ENCODE data around the gene ENTPD5.

The ENTPD5 gene

DNA sequence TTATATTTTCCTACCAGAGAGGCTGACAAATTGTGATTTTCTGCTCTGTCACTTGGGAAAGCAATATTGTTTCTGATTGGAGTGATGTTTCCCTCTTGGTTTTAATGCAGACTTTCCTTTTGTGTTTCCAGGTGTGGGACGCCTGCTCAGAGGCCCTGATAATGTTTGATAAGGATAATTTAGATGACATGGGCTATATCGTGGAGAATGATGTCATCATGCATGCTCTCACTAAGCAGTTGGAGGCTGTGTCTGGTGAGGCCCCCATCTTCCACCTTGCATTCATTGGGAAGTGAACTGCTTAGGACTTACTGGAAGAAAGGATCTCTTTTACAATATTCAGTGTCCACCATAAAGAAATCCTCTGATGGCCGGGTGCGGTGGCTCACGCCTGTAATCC is 63.4 kb downstream of the ENTPD5 start:
- H3K27ac ChIP-seq: no peak overlapping the region
- TF ChIP-seq, protein P1, sequence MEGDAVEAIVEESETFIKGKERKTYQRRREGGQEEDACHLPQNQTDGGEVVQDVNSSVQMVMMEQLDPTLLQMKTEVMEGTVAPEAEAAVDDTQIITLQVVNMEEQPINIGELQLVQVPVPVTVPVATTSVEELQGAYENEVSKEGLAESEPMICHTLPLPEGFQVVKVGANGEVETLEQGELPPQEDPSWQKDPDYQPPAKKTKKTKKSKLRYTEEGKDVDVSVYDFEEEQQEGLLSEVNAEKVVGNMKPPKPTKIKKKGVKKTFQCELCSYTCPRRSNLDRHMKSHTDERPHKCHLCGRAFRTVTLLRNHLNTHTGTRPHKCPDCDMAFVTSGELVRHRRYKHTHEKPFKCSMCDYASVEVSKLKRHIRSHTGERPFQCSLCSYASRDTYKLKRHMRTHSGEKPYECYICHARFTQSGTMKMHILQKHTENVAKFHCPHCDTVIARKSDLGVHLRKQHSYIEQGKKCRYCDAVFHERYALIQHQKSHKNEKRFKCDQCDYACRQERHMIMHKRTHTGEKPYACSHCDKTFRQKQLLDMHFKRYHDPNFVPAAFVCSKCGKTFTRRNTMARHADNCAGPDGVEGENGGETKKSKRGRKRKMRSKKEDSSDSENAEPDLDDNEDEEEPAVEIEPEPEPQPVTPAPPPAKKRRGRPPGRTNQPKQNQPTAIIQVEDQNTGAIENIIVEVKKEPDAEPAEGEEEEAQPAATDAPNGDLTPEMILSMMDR (conservative IDR thresholded peaks at IDR 0.05): no peak

DNA sequence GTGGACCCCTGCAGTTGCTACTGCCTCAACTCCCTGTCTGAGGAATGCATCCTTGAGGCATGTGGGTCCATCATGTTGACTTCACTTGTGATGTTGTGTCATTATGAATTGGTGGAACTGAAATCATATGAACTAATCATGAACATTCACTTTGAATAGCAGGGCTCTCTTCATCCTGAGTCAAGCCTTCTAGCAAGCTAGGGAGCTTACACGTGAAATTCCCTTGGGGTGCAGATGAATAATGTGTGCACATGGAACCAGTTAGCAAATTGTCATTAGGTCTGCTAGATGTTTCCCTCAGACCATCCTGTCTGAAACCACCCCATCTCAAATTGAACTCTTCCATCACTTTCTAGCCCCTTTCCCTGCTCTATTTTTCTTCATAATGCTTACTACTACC is 65.4 kb downstream of the ENTPD5 start:
- no peak overlapping the region for H3K27ac ChIP-seq

DNA sequence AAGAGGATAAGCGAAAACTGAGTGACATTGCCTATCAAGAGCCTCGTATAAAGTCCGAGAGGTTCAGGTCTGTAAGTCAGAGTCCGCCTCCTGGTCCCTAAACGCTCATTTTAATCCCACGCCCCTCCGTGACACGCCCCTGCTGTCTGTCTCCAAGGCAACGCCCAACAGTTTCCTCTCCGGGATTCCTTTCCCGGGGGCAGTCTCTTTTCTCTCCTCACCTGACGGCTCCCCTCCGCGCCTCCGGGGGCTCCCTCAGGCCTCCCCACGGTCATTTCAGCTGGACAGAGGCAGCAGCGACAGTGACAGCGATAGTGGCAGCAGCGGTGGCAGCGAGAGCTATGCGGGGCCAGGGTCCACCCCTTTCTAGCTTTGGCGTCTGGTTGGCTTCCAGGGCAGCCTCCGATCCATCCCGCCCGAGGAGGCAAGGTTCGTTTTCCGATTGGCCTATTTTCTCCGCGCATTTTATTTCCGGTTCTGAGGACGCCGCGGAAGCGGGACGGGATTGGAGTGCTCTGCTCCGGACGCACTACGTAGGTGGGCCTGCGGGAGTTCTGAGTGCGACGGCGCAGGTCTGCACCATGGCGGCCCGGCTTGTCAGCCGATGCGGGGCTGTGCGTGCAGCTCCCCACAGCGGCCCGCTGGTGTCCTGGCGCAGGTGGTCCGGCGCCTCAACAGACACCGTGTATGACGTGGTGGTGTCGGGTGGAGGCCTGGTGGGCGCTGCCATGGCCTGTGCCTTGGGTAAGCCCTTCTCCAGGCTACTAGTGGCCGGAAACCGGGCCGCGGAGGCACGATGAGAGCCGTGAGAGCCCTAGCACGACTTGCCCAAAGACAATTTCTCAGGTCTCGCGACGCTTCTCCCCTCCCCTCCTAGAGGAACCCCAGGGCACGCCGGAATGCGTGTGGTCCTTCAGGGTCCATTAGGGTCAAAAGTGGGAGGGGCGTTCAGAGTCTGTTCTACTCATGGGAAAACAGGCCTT is 69.0 kb downstream of the ENTPD5 start, which contains the start of the genes COQ6 and FAM161B:
TSS of gene COQ6 (plus strand) at position 551 of the 983 bp plus-strand sequence. CDS start at position 582, 31 bp downstream.
TSS of gene FAM161B (minus strand) at position 343 of the 983 bp plus-strand sequence. CDS start at position 275, 68 bp downstream.
- H3K27ac ChIP-seq: peak within 1 kb of the TSS; percentile 88

More for the DNA sequence above, 65.4 kb downstream of the ENTPD5 start:
- TF ChIP-seq, protein P1 (conservative IDR thresholded peaks at IDR 0.05): no peak

DNA sequence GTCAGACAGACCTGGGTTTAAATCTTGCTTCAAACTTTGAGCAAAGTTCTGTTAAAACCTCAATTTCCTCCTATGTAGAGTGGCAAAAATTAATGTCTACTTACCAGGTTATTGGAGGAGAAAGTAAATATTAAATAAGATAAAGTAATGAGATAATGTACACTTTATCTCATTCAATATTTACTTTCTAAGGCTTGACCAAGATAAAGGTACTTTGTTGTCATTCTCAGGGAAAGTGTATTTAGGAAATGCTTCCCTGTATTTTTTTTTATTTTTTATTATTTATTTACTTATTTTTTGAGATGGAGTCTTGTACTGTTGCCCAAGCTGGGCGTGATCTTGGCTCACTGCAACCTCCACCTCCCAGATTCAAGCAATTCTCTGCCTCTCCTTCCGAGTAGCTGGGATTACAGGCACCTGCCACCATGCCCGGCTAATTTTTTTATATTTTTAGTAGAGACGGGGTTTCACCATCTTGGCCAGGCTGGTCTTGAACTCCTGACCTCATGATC is 73.9 kb downstream of the ENTPD5 start:
- TF ChIP-seq, protein P1 (conservative IDR thresholded peaks at IDR 0.05): no peak
- H3K27ac ChIP-seq: peak overlapping the region; percentile 61

More for the DNA sequence above, 69.0 kb downstream of the ENTPD5 start, which contains the start of the genes COQ6 and FAM161B:
- TF ChIP-seq, protein P1 (conservative IDR thresholded peaks at IDR 0.05): peak; percentile 17; the same call in 1 of the 2 replicates

DNA sequence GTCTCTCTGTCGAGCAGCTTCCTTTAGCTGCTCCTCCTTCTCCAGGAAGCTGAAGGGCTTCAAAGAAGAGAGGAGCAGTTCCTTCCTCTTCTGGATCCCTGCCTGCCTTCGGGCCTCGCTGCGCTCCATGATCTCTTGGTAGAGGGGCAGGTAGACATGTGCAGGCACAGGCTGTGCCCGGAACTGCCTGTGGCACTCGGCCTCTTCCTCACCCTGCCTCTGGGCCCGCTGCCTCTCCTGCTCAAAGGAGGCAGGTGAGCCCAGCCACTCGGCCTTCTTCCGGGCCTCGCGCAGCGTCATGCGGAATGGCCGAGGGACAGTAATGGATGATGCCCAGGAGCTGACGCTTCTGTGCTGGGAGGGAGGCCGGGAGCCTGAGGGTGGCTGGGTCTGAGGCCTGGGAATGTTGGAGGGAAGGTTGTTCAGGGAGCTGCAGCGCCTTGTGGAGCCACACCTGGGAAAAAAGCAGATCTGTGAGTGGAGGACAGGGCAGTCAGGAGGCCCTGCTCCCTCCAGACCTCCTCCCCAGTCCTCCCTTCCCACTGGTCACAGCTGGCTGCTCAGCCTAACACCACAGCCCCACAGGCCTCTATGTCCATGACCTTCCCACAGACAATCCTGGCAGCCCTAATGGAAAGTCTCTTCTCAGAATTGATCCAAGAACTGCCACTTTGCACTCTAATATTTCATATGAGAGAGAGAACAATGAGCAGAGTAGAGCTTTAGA is 74.5 kb downstream of the ENTPD5 start:
- peak overlapping the region; percentile 61 for H3K27ac ChIP-seq
- TF ChIP-seq, protein P1 (conservative IDR thresholded peaks at IDR 0.05): no peak

DNA sequence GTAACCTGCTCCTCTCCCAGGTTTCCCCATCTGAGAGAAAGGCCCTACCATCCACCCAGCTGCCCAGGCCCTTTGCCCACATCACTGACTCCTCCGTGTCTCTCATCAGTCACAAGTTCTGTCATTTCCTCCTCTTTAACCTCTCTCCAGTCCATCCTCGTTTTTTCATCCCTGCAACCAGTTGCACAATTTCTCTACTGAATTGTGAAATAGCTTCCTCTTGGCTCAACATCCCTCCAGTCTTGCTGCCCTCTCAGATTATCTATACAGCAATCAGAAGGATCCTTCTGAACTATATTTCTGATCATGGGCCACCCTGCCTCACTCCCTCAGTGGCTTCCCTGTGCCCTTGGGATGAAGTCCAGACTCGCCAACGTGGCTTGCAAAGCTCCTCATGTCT is 76.0 kb downstream of the ENTPD5 start:
- TF ChIP-seq, protein P1 (conservative IDR thresholded peaks at IDR 0.05): no peak
- no peak overlapping the region for H3K27ac ChIP-seq

Measured in VCaP (cell line).